Small intestine (tissue), 7 donors: ENCODE results near the gene CYCS. TPM values are rescaled to one million over a fixed set of nuclear protein-coding genes. Genes with fewer than 3 reads are reported as not detected.
"Not testable (repeated sequence)": the region's sequence is repeated elsewhere in the genome, so short reads cannot be mapped to it uniquely, and the experiment has no call there.

Experiments
- DNase-seq, 2 donors: peaks; one replicate each; pipeline versions ENCODE4 v3.0.0 to v3.0.0-alpha.2; 2013
- FAIRE-seq: peaks from 2 replicates; lab custom pipeline; 2012; peaks lifted over from hg19 to GRCh38; lab: Jason Lieb, UNC
- H3K27ac ChIP-seq, 3 donors: one replicate each; pipeline ENCODE4 v1.5.1; 2013; ENCODE audit warnings: low read length in 2 of 3, mild to moderate bottlenecking in 2 of 3, control low read depth in 1 of 3, inconsistent platforms in 1 of 3, low read depth in 1 of 3, moderate library complexity in 1 of 3
- H3K27me3 ChIP-seq, 3 donors: one replicate each; pipeline ENCODE4 v1.6.1; 2013; ENCODE audit warnings: low read length in 3 of 3, inconsistent platforms in 1 of 3; ENCODE audit not compliant: control insufficient read depth in 3 of 3, insufficient read depth in 3 of 3
- H3K36me3 ChIP-seq, 3 donors: one replicate each; pipeline ENCODE4 v1.6.1; 2013; ENCODE audit warnings: low read length in 3 of 3, inconsistent platforms in 1 of 3, low read depth in 1 of 3, mild to moderate bottlenecking in 1 of 3, moderate library complexity in 1 of 3; ENCODE audit not compliant: control insufficient read depth in 3 of 3, insufficient read depth in 2 of 3
- H3K4me1 ChIP-seq, 3 donors: one replicate each; pipeline ENCODE4 v1.6.1; 2013; ENCODE audit warnings: low read length in 2 of 3, inconsistent platforms in 1 of 3, low read depth in 1 of 3, mild to moderate bottlenecking in 1 of 3, moderate library complexity in 1 of 3; ENCODE audit not compliant: control insufficient read depth in 3 of 3, insufficient read depth in 2 of 3
- H3K4me3 ChIP-seq, 3 donors: one replicate each; pipeline ENCODE4 v1.5.1; 2013; ENCODE audit warnings: low read length in 3 of 3, control low read depth in 1 of 3, inconsistent platforms in 1 of 3, low read depth in 1 of 3, mild to moderate bottlenecking in 1 of 3, moderate library complexity in 1 of 3
- H3K9me3 ChIP-seq, 2 donors: one replicate each; pipeline ENCODE4 v1.6.1; 2013; ENCODE audit warnings: low read depth in 1 of 2, low read length in 1 of 2; ENCODE audit not compliant: control insufficient read depth in 2 of 2, insufficient read depth in 1 of 2
- WGBS, 3 donors: extraction: QIAGEN DNeasy Blood & Tissue Kit; methylation state at CpG; one replicate each; pipeline ENCODE4 v1.1.7; 2013; 5-methylcytosine and 5-hydroxymethylcytosine counted together
- polyA plus RNA-seq, 4 donors: library from polyadenylated mRNA; stranded (reverse) in 3 of 4; unstranded in 1 of 4; fragments of 200-250 nt in 3 of 4; fragments of 120-200 nt in 1 of 4; gene quantifications; one replicate each; pipeline versions ENCODE4 v1.2.1 to v1.2.3, GENCODE V29; 2013
- donor health status: healthy with polysubstance abuse.
- donor health status: control.
- donor health status: control.
- donor health status: Bipolar disorder and iron deficiency.
- donor health status: healthy.

The CYCS gene
- polyA plus RNA-seq, 4 donors = 73.0 to 181 (median 152) TPM

- WGBS, 3 donors = 85 to 88% (median 87%) methylated on average over 5 of the region's 5 CpGs
These were observed 8.4 kb downstream of the CYCS start for GRCh38 chr7:25116621-25117020.

GRCh38 chr7:25110514-25110913 is 14.5 kb downstream of the CYCS start:
- H3K9me3 ChIP-seq, H3K4me3 ChIP-seq, H3K36me3 ChIP-seq, DNase-seq, H3K27ac ChIP-seq, FAIRE-seq, H3K4me1 ChIP-seq, H3K27me3 ChIP-seq: not testable (repeated sequence)
- 92 to 94% (median 93%) methylated on average over 2 of the region's 2 CpGs for WGBS, 3 donors

More at GRCh38 chr7:25116621-25117020, 8.4 kb downstream of the CYCS start:
- Histone ChIP-seq H3K27ac (peak overlapping the region in 1 of 3 donors; percentile 62), H3K27me3 (no peaks in the 10 kb centered on the region), H3K9me3 (no peaks in the 10 kb centered on the region), H3K36me3 (peaks cover 3 to 14% (median 9%) of the 10 kb centered on the region in 3 donors), H3K4me3 (no peak overlapping the region), H3K4me1 (peaks cover 0 to 15% (median 5%) of the 10 kb centered on the region in 3 donors)
- DNase-seq = no peak
- FAIRE-seq = no peak

- Histone ChIP-seq H3K36me3 (no peaks in the 10 kb centered on the region), H3K9me3 (peaks cover 0 to 3% of the 10 kb centered on the region in 2 donors), H3K27me3 (no peaks in the 10 kb centered on the region), H3K27ac (no peak overlapping the region), H3K4me3 (no peak overlapping the region), H3K4me1 (peaks cover 0 to 2% (median 0%) of the 10 kb centered on the region in 3 donors)
- DNase-seq (no peak), FAIRE-seq (no peak)
- WGBS, 3 donors = 56 to 83% (median 68%) methylated on average over 3 of the region's 3 CpGs
These were observed 15.8 kb downstream of the CYCS start for GRCh38 chr7:25109276-25109675.

- no peak for FAIRE-seq
These were observed 19.1 kb downstream of the CYCS start for GRCh38 chr7:25105911-25106310.

DNA sequence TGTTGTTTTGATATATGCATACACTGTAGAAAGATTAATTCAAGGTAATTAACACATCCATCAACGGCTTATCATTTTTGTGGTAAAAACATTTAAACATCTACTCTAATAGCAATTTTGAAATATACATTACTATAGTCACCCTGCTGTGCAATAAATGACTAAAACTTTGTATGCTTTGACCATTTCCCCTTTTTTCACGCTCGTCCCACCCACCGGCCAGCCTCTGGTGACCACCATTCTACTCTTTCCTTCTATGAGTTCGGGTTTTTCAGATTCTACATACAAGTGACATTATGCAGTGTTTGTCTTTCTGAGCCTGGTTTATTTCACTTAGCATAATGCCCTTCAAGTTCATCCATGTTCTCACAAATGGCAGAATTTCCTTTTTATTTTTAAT is 21.3 kb downstream of the CYCS start:
- DNase-seq = no peak
- H3K9me3 ChIP-seq = no peaks in the 10 kb centered on the region
- WGBS, 3 donors = 81 to 91% (median 83%) methylated on average over 5 of the region's 5 CpGs
- H3K4me3 ChIP-seq = no peak overlapping the region
- FAIRE-seq = no peak
- H3K4me1 ChIP-seq = no peaks in the 10 kb centered on the region
- H3K27ac ChIP-seq = no peak overlapping the region
- H3K27me3 ChIP-seq = no peaks in the 10 kb centered on the region
- no peaks in the 10 kb centered on the region for H3K36me3 ChIP-seq

More at GRCh38 chr7:25105911-25106310, 19.1 kb downstream of the CYCS start:
- no peak for DNase-seq
- 76 to 91% (median 82%) methylated on average over 3 of the region's 3 CpGs for WGBS, 3 donors
- Histone ChIP-seq H3K36me3 (no peaks in the 10 kb centered on the region), H3K4me1 (no peaks in the 10 kb centered on the region), H3K4me3 (no peak overlapping the region), H3K27me3 (no peaks in the 10 kb centered on the region), H3K27ac (no peak overlapping the region), H3K9me3 (peaks cover 0 to 3% of the 10 kb centered on the region in 2 donors)

GRCh38 chr7:25101817-25102216 is 23.2 kb downstream of the CYCS start:
- Histone ChIP-seq H3K27ac (no peak overlapping the region), H3K27me3 (no peaks in the 10 kb centered on the region), H3K4me3 (no peak overlapping the region), H3K36me3 (no peaks in the 10 kb centered on the region), H3K9me3 (no peaks in the 10 kb centered on the region), H3K4me1 (no peaks in the 10 kb centered on the region)
- FAIRE-seq = no peak
- DNase-seq = no peak

GRCh38 chr7:25098096-25099046 is 26.7 kb downstream of the CYCS start:
- 22 to 33% (median 32%) methylated on average over 11 of the region's 11 CpGs for WGBS, 3 donors
- FAIRE-seq = no peak

GRCh38 chr7:25095516-25096345 is 29.3 kb downstream of the CYCS start:
- Histone ChIP-seq H3K4me3 (no peak overlapping the region), H3K4me1 (peaks cover 0 to 7% (median 0%) of the 10 kb centered on the region in 3 donors), H3K27me3 (no peaks in the 10 kb centered on the region), H3K9me3 (peaks cover 0 to 4% of the 10 kb centered on the region in 2 donors), H3K36me3 (no peaks in the 10 kb centered on the region), H3K27ac (no peak overlapping the region)
- WGBS, 3 donors = 15 to 43% (median 30%) methylated on average over 5 of the region's 5 CpGs
- FAIRE-seq = no peak
- no peak for DNase-seq

More at GRCh38 chr7:25098096-25099046, 26.7 kb downstream of the CYCS start:
- H3K27me3 ChIP-seq = no peaks in the 10 kb centered on the region
- no peaks in the 10 kb centered on the region for H3K36me3 ChIP-seq
- H3K4me3 ChIP-seq = no peak overlapping the region
- H3K9me3 ChIP-seq = peaks cover 0 to 4% of the 10 kb centered on the region in 2 donors
- peak; percentile 50 to 64 for DNase-seq
- H3K4me1 ChIP-seq = peaks cover 0 to 3% (median 0%) of the 10 kb centered on the region in 3 donors
- no peak overlapping the region for H3K27ac ChIP-seq
